Fibroblast of peridontal ligament (primary cell): ENCODE results near the gene SLC35F3.

Experiments
- DNase-seq: peaks from one replicate; pipeline ENCODE4 v3.0.0-alpha.2; 2010; ENCODE audit errors: extremely low read depth

The SLC35F3 gene

GRCh38 chr1:233972951-233973635 is 68.6 kb downstream of the SLC35F3 start:
- DNase-seq = no peak

- no peak for DNase-seq
Measured at GRCh38 chr1:233975486-233975885, 71.0 kb downstream of the SLC35F3 start.

GRCh38 chr1:233981042-233981675 is 76.7 kb downstream of the SLC35F3 start:
- DNase-seq = no peak

GRCh38 chr1:233982827-233983518 is 78.5 kb downstream of the SLC35F3 start:
- no peak for DNase-seq

- no peak for DNase-seq
Measured at GRCh38 chr1:233983811-233984210, 79.3 kb downstream of the SLC35F3 start.

- no peak for DNase-seq
Measured at GRCh38 chr1:233988963-233989696, 84.7 kb downstream of the SLC35F3 start.

- DNase-seq = no peak
Measured at GRCh38 chr1:233990486-233990885, 86.0 kb downstream of the SLC35F3 start.

- no peak for DNase-seq
Measured at GRCh38 chr1:233993651-233994050, 89.2 kb downstream of the SLC35F3 start.

- DNase-seq = no peak
Measured at GRCh38 chr1:233994112-233994511, 89.6 kb downstream of the SLC35F3 start.

- DNase-seq = no peak
Measured at GRCh38 chr1:233998456-233998855, 94.0 kb downstream of the SLC35F3 start.

- no peak for DNase-seq
Measured at GRCh38 chr1:233998891-233999290, 94.4 kb downstream of the SLC35F3 start.

GRCh38 chr1:234000557-234001041 is 96.1 kb downstream of the SLC35F3 start:
- no peak for DNase-seq

- no peak for DNase-seq
Measured at GRCh38 chr1:234001817-234002216, 97.3 kb downstream of the SLC35F3 start.

- DNase-seq = no peak
Measured at GRCh38 chr1:234004591-234004990, 100.1 kb downstream of the SLC35F3 start.

GRCh38 chr1:234007684-234008083 is 103.2 kb downstream of the SLC35F3 start:
- DNase-seq = no peak

- no peak for DNase-seq
Measured at GRCh38 chr1:234008591-234008990, 104.1 kb downstream of the SLC35F3 start.

- DNase-seq = no peak
Measured at GRCh38 chr1:234009668-234010067, 105.2 kb downstream of the SLC35F3 start.

- DNase-seq = no peak
Measured at GRCh38 chr1:234014208-234014607, 109.7 kb downstream of the SLC35F3 start.

- no peak for DNase-seq
Measured at GRCh38 chr1:234018816-234019215, 114.3 kb downstream of the SLC35F3 start.

- no peak for DNase-seq
Measured at GRCh38 chr1:234019387-234019786, 114.9 kb downstream of the SLC35F3 start.

- no peak for DNase-seq
Measured at GRCh38 chr1:234022302-234022701, 117.8 kb downstream of the SLC35F3 start.

GRCh38 chr1:234039603-234040002 is 135.1 kb downstream of the SLC35F3 start:
- no peak for DNase-seq
